Stimulated activated CD8-positive, alpha-beta memory T cell treated with anti-CD3 and anti-CD28 coated beads, Interleukin-12 subunit alpha, Interleukin-12 subunit beta, amount 100 ng/mL, for 24 hours (primary cell): ENCODE results near the gene TEX9.

ENCODE experiments used
- DNase-seq: peaks from one replicate; pipeline ENCODE4 v3.0.0-alpha.2; 2020; ENCODE audit errors: extremely low read depth

The TEX9 gene

DNA sequence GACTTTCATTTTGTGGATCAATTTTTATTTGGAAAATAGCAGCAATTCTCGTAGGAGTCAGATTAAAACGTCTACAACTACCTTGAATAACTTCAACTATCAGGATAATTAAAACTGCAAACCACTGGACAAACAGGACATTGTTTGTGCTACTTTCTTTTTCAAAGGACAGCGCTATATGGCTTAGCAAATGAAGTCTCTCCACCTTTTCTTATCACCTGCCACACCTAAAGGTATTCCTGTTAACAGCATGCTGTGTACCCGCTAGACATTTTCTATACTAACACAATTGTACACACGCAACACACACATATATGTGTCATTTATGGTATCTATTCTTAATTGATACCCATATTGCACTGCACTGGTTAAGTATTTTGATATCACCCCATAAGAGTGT is 80.5 kb downstream of the TEX9 start:
- no peak for DNase-seq

DNA sequence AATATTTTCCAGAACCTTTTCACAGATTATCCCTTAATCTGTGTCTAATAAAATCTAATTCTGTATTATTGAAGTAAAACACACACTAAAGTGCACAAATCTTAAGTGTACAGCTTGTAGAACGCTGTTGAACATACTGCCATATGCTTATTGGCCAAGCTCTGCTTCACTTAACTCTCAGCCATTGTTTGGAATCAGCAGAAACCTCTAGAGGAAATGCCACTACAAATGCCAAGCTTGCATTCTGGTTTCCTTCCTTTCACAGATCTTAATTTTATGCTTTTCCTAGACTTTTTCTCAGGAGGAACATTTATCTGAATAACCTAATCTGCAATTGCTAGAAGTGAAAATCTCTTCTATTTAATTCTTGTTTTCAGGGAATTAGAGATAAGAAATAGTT is 89.6 kb downstream of the TEX9 start:
- DNase-seq: no peak

DNA sequence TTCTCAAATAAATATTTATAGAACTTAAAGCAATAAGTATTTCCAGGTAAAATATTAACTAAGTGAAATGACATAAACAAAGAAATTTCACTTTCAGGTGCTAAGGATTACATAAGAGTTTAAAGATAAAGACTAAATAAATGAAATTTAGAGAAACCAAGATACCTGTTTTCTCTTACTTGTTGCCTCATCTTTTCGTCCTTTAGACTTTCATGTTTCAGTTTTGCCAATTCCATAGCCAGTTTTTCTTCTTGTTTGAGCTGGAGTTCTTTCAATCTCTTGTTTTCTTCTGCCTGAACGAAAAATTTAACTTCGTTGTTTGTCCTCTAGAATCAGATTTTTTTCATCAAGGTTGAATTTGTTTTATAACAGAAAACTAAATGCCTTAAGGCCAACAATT is 91.0 kb downstream of the TEX9 start:
- no peak for DNase-seq

DNA sequence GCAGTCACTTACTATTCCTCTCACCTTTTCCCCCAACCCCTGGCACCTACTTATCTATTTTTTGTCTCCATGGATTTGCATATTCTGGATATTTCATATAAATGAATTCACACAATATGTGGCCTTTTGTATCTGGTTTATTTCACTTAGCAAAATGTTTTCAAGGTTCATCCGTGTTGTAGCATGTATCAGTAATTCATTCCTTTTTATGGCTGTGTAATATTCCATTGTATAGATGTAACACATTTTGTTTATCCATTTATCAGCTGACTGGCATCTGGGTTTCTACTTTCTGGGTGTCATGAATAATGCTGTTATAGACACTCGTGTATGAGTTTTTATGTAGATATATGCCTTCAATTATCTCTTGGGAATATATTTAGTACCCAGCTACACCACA is 93.9 kb downstream of the TEX9 start:
- no peak for DNase-seq

DNA sequence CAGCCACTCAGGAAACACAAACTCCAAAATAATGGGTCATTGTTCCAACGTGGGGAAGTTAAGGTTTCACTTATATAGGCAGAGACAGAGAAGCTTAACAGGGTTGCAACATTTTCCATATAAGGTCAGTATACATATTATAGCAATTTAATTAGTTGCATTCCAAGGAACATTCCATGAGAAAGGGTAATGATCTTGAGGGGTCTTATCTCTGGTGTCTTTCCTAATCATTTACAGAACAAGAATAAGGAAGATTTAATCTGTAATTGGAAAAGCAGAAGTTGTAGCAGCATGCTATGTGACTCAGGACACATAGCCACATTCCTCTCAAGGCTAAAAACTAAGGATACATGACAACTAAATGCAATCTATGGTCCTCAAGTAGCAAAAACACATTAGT is 94.8 kb downstream of the TEX9 start:
- DNase-seq: no peak

DNA sequence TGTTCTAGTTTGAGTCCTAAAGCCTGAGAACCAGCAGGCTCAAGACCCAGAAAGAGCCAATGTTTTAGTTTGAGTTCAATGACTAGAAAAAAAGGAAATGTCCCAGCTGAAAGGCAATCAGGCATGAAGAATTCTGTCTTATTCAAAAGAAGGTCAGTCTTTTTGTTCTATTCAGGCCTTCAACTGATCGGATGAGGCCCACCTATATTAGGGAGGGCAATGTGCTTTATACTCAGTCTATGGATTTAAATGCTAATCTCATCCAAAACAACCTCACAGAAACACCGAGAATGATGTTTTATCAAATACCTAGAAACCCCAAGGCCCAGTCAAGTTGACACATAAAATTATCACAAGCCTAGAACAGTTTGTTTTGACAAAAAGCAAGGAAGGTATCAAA is 95.7 kb downstream of the TEX9 start:
- DNase-seq: no peak

DNA sequence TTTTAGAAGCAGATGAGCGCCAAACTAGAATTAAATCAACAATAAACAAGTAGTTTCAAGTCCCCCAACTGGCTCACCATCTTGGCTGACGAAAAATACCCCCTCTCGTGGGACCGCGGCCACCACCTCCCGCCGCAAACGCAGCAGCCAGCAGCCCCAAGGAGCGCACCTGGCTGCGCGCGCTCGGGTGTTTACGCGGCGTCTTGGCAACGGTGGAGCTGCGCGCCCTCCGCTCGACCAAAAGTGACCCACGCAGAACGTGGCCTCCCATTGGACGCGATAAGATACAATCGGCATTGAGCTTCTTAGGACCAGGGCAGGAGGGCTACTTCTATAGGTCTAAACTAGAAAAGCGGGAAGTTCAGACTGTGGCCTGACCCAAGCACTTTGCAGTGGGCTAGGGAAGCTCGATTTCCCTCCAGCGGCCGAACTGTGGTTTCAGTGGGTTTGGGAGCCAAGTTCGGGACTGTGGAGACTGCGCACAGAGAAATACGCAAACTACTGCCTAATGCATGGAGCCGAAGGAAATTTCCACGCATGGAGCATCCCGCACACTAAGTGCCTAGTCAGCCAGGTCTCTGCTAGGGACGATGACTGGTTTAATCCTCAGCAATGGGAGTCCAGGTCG is 99.8 kb downstream of the TEX9 start, which contains the start of gene MNS1:
Gene MNS1, minus strand, starts transcription at position 245 of the 628 bp plus-strand sequence. Its CDS starts 165 bp downstream, at position 80.
- peak; percentile 20 for DNase-seq

DNA sequence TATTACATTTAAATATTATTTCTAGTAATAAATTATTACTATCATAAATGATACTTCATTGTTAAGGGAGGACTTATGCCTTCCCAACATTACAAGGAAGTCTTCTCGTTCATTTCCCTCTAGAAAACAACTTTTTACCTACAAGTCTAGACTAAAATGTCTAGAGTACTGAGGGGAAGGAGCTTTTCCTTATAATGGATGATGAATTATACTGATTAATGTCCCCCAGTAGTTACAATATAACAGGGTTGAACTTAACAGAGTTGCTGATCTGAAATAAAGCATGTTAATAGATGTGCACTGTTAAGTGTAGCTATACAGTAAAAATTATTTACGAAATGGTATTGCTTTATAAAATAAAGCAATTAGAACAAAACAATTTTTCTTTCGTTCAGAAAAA is 102.4 kb downstream of the TEX9 start:
- no peak for DNase-seq

DNA sequence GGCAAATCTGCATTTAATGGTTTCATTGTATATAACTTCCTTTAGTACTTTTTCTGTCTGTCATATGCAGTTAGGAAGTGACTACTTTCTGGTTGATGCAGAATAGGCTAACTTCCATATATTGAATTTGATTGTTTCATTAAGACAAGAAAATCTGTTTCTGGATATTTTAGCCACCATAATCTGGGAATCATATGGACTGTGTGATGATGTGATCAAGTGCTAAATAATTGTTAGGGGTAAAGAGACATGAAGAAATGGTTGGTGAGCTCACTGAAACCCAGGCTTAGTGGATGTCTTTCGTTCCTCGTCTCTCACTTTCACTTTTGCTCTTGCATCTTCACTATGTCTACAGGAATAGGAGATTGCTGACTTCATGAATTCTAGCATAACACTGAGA is 103.2 kb downstream of the TEX9 start:
- no peak for DNase-seq

DNA sequence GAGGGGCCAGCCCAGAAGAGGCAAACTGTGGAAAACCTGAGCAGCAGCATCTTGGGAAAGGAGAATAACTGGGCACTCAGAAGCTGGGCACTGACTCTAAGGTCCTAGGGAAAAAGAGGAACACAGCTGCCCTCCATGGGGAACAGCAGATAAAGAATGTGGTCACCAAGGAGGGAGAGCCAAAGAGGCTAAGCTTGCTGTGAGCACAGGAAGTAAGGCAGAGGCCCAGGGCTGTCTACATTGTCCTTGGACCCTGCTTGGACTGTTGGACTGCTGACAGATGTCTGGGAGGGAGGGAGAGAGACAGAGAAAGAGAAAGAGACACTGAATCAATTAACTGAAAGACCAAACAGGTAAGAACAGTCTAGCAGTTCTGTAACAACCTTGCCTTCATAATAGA is 104.3 kb downstream of the TEX9 start:
- DNase-seq: no peak

DNA sequence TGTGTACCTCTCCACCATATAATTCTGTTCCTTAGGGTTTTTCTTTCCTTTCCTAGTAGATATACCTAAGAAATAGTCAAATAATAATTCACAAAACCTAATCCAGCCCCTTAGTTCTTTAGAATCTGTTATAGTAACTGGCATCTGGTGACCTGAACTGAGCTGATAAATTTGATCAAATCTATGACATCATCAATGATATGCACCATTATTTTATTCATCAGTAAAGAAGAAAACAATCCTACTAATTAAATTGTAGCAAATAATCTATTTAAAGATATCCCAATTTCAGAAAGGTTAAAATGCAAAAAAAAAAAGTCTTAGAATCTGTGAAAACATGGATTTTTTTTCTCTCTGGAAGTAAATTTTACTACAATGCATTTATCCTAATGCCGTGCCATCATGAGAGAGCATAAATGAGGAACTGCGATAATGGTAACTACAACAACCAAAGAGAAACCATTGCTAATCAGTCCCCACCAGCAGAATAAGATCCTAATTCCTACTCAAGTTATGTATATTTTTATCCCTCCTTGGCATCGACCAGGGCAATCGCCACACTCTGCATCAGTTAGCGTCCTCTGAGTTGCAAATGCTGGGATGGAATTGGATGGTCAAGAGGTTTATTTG is 106.3 kb downstream of the TEX9 start:
- DNase-seq: no peak

DNA sequence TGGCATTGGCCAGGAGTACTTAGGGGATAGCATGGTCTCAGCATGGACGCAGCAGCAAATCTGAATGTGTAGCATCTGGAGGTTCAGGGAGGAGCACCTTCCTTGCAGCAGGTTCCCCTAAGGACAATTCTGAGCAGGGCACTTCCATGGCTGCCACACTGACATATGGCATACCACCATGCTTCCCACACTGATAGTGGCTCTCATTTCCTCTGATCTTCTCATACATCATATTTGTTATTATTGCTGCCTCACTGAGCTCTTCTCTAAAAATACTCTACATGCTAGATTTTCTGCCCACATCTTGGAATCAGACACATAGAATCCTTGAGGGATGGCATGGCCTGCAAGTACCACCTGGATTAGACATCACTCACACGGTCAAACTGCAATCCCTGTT is 107.1 kb downstream of the TEX9 start:
- DNase-seq: no peak

DNA sequence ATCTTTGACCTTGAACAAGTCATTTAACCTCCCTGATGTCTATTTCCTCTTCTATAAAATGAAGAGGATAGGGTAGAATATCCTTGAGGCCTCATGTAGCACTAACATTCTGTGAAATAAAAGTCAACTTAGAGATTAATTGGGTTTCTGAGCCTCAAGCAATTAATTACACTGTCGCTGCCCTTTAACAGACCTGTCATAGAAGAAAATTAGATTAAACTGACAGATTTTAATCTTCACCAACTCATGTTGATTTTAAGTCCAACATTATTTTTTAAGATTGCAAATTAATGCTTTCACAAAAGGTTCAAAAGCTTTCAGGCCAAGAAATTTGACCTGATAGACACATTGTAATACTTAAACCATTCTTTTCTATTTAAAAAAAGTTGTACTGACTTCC is 107.8 kb downstream of the TEX9 start:
- no peak for DNase-seq

DNA sequence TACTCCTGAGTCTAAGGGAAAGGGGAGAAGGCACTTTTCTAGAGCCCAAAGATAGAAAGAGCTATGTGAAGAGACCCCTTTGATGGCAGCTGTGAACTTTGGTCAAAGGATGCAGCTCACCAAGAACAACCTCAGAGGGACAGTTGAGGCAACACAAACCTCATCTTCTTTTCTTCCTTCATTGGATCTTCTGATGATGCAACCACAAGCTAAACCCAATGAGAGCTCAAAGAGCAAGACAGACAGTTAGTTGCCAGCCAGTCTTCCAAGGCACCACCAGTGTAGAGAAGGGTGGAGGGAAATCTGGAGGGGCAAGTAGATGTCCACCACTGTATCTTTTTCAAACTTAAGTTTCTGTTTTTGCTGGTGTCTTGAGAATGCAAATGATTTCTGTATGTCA is 110.1 kb downstream of the TEX9 start:
- DNase-seq: no peak
